Measurements from ENCODE around the gene CHD3.

DNA sequence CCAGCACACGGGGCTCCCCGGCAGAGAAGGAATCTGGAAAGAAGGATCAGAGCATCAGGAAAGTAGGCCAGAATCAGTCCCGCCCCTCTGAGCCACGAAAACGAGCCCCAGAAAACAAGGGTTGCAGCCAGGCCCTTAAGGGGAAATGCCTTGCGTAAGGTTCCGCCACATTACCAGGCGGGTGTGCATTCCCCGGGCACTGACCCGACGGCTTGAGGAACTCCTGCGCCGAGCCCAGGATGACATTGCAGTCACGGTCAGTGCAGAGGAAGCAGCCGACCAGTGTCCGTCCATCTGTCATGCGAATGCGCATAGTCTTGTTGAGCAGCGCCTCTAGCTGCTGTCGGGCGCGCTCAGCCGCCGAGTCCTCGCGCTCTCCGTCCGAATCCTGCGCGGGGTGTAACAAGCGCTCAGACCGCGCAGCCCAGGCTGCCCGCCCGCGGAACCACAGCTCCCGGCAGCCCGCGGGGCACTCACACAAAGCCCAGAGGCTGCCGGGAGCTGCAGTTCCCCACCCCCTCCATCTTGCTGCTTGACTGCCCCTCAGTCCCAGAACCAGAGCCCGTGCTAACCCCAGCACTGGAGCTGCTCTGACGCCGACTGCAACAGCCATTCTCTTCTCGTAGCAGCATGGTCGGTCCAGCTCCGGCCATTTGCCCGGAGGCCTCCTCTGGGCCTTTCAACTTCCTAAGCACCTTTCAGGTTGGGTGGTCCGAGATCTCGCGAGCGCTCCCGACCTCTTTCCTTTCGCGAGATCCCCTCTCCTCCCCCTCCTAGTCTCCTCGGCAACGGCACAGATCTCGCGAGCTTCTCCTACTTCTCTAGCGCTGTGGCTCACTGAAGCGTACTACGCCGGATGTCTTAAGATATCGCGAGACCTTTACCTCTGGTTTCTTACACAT is 31.5 kb upstream of the CHD3 start, which contains the start of gene NAA38:
- TF ChIP-seq CTCF (IDR thresholded peaks at IDR 0.05): peak; percentile 54
- TF ChIP-seq POLR2AphosphoS5 (IDR thresholded peaks at IDR 0.05; ENCODE audit: low read depth, low read length): peak; percentile 14
- TF ChIP-seq, protein P1, sequence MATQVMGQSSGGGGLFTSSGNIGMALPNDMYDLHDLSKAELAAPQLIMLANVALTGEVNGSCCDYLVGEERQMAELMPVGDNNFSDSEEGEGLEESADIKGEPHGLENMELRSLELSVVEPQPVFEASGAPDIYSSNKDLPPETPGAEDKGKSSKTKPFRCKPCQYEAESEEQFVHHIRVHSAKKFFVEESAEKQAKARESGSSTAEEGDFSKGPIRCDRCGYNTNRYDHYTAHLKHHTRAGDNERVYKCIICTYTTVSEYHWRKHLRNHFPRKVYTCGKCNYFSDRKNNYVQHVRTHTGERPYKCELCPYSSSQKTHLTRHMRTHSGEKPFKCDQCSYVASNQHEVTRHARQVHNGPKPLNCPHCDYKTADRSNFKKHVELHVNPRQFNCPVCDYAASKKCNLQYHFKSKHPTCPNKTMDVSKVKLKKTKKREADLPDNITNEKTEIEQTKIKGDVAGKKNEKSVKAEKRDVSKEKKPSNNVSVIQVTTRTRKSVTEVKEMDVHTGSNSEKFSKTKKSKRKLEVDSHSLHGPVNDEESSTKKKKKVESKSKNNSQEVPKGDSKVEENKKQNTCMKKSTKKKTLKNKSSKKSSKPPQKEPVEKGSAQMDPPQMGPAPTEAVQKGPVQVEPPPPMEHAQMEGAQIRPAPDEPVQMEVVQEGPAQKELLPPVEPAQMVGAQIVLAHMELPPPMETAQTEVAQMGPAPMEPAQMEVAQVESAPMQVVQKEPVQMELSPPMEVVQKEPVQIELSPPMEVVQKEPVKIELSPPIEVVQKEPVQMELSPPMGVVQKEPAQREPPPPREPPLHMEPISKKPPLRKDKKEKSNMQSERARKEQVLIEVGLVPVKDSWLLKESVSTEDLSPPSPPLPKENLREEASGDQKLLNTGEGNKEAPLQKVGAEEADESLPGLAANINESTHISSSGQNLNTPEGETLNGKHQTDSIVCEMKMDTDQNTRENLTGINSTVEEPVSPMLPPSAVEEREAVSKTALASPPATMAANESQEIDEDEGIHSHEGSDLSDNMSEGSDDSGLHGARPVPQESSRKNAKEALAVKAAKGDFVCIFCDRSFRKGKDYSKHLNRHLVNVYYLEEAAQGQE (IDR thresholded peaks at IDR 0.05; ENCODE audit: insufficient read depth in 1 of 2, low read depth in 2 of 2, low read length in 1 of 2): no peak
- TF ChIP-seq SIN3A (IDR thresholded peaks at IDR 0.05; ENCODE audit: borderline replicate concordance, insufficient read depth, low read depth, low read length): peak; percentile 59; the same call in 1 of the 2 replicates
- TF ChIP-seq TCF7L2 (IDR thresholded peaks at IDR 0.05; ENCODE audit: low read depth, low read length): peak; percentile 29; the same call in 1 of the 2 replicates
